HepG2 (cell line): ENCODE data around the gene MBTD1. TPM values are rescaled to one million over a fixed set of nuclear protein-coding genes. Genes with fewer than 3 reads are reported as not detected.

Experiments used
- ATAC-seq: fragments of 200-7000 bp; cut with Tn5 transposase; 3 replicates; pipeline ENCODE4 v1.9.1; 2020; ENCODE audit warnings: mild to moderate bottlenecking, moderate library complexity
- BruUV-seq: library from RNA; stranded (reverse); fragments of 400-500 nt; replicated peaks from 2 replicates; lab custom pipeline; 2021; lab: Mats Ljungman, UMichigan
- CTCF ChIA-PET: fragments of 300-600 bp; formaldehyde crosslinking; extraction: SDS; loops from one replicate; lab custom pipeline; 2021; ENCODE audit warnings: low total read pairs, inconsistent platforms, low intra/inter-chr PET ratio; lab: Yijun Ruan, JAX
- POLR2A ChIA-PET: fragments of 350-600 bp; sonication (Branson Sonifier 250); formaldehyde crosslinking; loops from one replicate; lab custom pipeline; 2020; ENCODE audit warnings: antibody characterized with exemption, inconsistent platforms; lab: Yijun Ruan, JAX
- DNase-seq: peaks from one replicate; pipeline ENCODE4 v3.0.0-alpha.2; 2015; ENCODE audit warnings: low spot score
- FAIRE-seq: peaks from 3 replicates; lab custom pipeline; 2011; peaks lifted over from hg19 to GRCh38; lab: Jason Lieb, UNC
- H2AFZ ChIP-seq: one replicate; pipeline ENCODE4 v1.6.1; 2011; ENCODE audit warnings: low read length, inconsistent platforms
- H3K27ac ChIP-seq: fragments of 300-600 bp; 3 replicates; pipeline ENCODE4 v1.8.0; 2011; ENCODE audit warnings: mixed run types, mild to moderate bottlenecking, mixed read lengths, low read length, inconsistent platforms; ENCODE audit not compliant: insufficient read depth; ENCODE audit errors: extremely low read length
- H3K27me3 ChIP-seq, 2 experiments: fragments of 200-600 bp in 1 of 2; 2 replicates in 1 of 2; 3 replicates in 1 of 2; pipeline versions ENCODE4 v1.6.0 to v1.8.0; 2011; ENCODE audit warnings: low read length in 2 of 2, mild to moderate bottlenecking in 2 of 2, moderate library complexity in 2 of 2, inconsistent platforms in 1 of 2; ENCODE audit not compliant: insufficient read depth in 2 of 2, control insufficient read depth in 1 of 2
- H3K36me3 ChIP-seq, 2 experiments: fragments of 200-600 bp in 1 of 2; replicated peaks in 1 of 2; 2 replicates in 1 of 2; 3 replicates in 1 of 2; pipeline versions ENCODE4 v1.5.1 to v1.8.0; 2011; ENCODE audit warnings: low read length in 2 of 2, inconsistent platforms in 1 of 2; ENCODE audit not compliant: insufficient read depth in 2 of 2, control insufficient read depth in 1 of 2
- H3K4me1 ChIP-seq: 2 replicates; pipeline ENCODE4 v1.5.1; 2012; ENCODE audit warnings: low read length, inconsistent platforms; ENCODE audit not compliant: insufficient read depth
- H3K4me2 ChIP-seq: 2 replicates; pipeline ENCODE4 v1.6.0; 2011; ENCODE audit warnings: low read depth, low read length, inconsistent platforms
- H3K4me3 ChIP-seq, 3 experiments: fragments of 200-600 bp in 1 of 3; sonication (generic), shearing (Covaris generic) in 1 of 3; replicated peaks in 1 of 3; 2 replicates each; pipeline ENCODE4 v1.5.1; 2011 to 2016; ENCODE audit warnings: low read length in 3 of 3, inconsistent platforms in 2 of 3, low read depth in 2 of 3, mild to moderate bottlenecking in 2 of 3, control low read depth in 1 of 3, mixed read lengths in 1 of 3; ENCODE audit not compliant: insufficient read depth in 1 of 3
- H3K79me2 ChIP-seq: one replicate; pipeline ENCODE4 v1.6.1; 2011; ENCODE audit warnings: low read length, inconsistent platforms; ENCODE audit not compliant: insufficient read depth
- H3K9ac ChIP-seq: 2 replicates; pipeline ENCODE4 v1.6.0; 2011; ENCODE audit warnings: mild to moderate bottlenecking, low read depth, low read length, inconsistent platforms; ENCODE audit not compliant: insufficient read depth
- H3K9me3 ChIP-seq: 2 replicates; pipeline ENCODE4 v1.5.1; 2012; ENCODE audit warnings: mild to moderate bottlenecking, low read length
- H4K20me1 ChIP-seq: 2 replicates; pipeline ENCODE4 v1.6.0; 2011; ENCODE audit warnings: inconsistent platforms, mild to moderate bottlenecking, low read length, moderate library complexity; ENCODE audit not compliant: insufficient read depth
- BHLHE40 ChIP-seq: IDR thresholded peaks from 2 replicates; pipeline ENCODE4 v1.6.1; 2011; ENCODE audit warnings: low read length, improper control_type of control experiment
- FOSL1 ChIP-seq: sonication (generic); formaldehyde crosslinking; IDR thresholded peaks from 2 replicates; pipeline ENCODE4 v1.9.0; 2021; ENCODE audit warnings: missing genetic modification reagents, borderline replicate concordance
- MAFF ChIP-seq: IDR thresholded peaks from 2 replicates; pipeline ENCODE4 v1.6.1; 2011; ENCODE audit warnings: low read depth, low read length, improper control_type of control experiment
- MAFK ChIP-seq, 2 experiments: IDR thresholded peaks in 1 of 2; conservative IDR thresholded peaks in 1 of 2; 2 replicates each; pipeline ENCODE4 v1.6.1; 2011; ENCODE audit warnings: improper control_type of control experiment in 2 of 2, low read length in 2 of 2
- MNT ChIP-seq: fragments of 450-650 bp; IDR thresholded peaks from 2 replicates; pipeline ENCODE4 v1.6.1; 2016
- SNAPC2 ChIP-seq: sonication (generic); formaldehyde crosslinking; IDR thresholded peaks from 2 replicates; pipeline ENCODE4 v1.8.1; 2022; ENCODE audit warnings: mild to moderate bottlenecking, missing genetic modification reagents
- TAF15 ChIP-seq: fragments of 200-400 bp; formaldehyde crosslinking; IDR thresholded peaks from one replicate; pipeline ENCODE4 v1.6.1; 2018; ENCODE audit warnings: mild to moderate bottlenecking, low read depth, low read length; ENCODE audit not compliant: poor library complexity, severe bottlenecking
- ZNF567 ChIP-seq: sonication (generic); formaldehyde crosslinking; IDR thresholded peaks from 2 replicates; pipeline ENCODE4 v1.8.1; 2023; ENCODE audit warnings: mild to moderate bottlenecking, missing genetic modification reagents, borderline replicate concordance
- ZSCAN25 ChIP-seq: sonication (generic); formaldehyde crosslinking; IDR thresholded peaks from 2 replicates; pipeline ENCODE4 v1.8.0; 2022; ENCODE audit warnings: mild to moderate bottlenecking, missing genetic modification reagents
- WGBS: methylation state at CpG from one replicate; pipeline ENCODE4 v1.1.6; 2017; ENCODE audit warnings: low lambda C conversion rate; 5-methylcytosine and 5-hydroxymethylcytosine counted together
- in situ Hi-C: cut with HindIII; loops from 2 replicates; pipeline ENCODE4 v1.10.0; 2017; ENCODE audit warnings: low pct_unique_long_range_greater_than_20kb; ENCODE audit not compliant: extremely low pct_ligation_motif_present
- intact Hi-C: fragments of 100-400 bp; cut with micrococcal nuclease; formaldehyde crosslinking; loops from one replicate; pipeline ENCODE4 v1.10.0; 2022; ENCODE audit not compliant: unreplicated experiment
- polyA plus RNA-seq, 8 experiments: library from polyadenylated mRNA; depleted of rRNA in 3 of 8; stranded (reverse) in 7 of 8; unstranded in 1 of 8; fragments of >200 nt; fragmentation: Illumina TruSeq in 4 of 8; extraction: Trizol in 4 of 8; gene quantifications; 2 replicates each; pipeline versions ENCODE4 v1.2.1 to v1.2.3, GENCODE V29; 2011 to 2016; ENCODE audit warnings: low read depth in 4 of 8, missing spikeins in 1 of 8, mixed read lengths in 1 of 8; ENCODE audit not compliant: insufficient read depth in 1 of 8
- total RNA-seq, 5 experiments: library from RNA; depleted of rRNA; stranded (reverse); fragments of >200 nt; fragmentation: Illumina TruSeq; extraction: Trizol; gene quantifications; 2 replicates each; pipeline ENCODE4 v1.2.3, GENCODE V29; 2016; ENCODE audit warnings: low read depth in 1 of 5
- TF ChIP-seq, protein P1 (sequence below): sonication (generic); formaldehyde crosslinking; IDR thresholded peaks from 2 replicates; pipeline ENCODE4 v1.5.0; 2020; ENCODE audit warnings: missing genetic modification reagents, mild to moderate bottlenecking, borderline replicate concordance
- TF ChIP-seq, protein P2 (sequence below): sonication (generic); formaldehyde crosslinking; IDR thresholded peaks from 2 replicates; pipeline ENCODE4 v1.5.0; 2020; ENCODE audit warnings: missing genetic modification reagents

Gene MBTD1
- total and polyA plus RNA-seq, 2 of the 13 experiments (the other 11 are each of a cell fraction or from before 2014, with no cell fraction given): 20.9 TPM

DNA sequence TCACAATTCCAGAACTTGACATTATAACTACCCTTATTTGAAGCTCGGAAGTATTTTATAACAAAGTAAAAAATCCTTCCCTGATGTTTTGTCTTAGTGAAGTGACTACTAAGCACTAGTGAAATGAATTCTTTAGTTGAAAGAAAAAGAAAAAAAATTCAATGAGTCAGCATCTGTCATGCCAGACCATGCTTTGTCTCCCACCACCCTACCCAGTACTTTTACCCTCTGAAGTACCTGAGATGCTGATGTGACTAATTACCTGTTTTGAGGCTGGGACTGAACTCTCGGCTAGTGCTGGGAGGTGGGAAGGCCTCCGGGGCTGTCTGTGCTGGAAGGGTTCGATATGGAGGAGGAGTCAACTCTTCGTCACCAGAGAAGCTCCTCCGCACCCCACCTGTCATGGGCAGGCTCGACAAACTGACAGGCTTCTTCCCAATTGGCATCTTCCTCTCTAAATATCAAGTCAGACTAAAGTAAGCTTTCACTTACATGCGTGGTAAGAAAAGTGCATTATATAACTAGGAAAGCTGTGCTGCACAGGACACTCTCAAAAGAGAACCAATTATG, 74.0 kb downstream of the MBTD1 start:
- in situ Hi-C loops: no loop called here
- no peak overlapping the region for H3K9ac ChIP-seq
- no peak overlapping the region for H3K4me2 ChIP-seq
- no peak overlapping the region for H2AFZ ChIP-seq
- no peak for DNase-seq
- H3K4me1 ChIP-seq: peaks cover 10% of the 10 kb centered on the region
- ChIA-PET POLR2A (no interaction called here), CTCF (no interaction called here)
- FAIRE-seq: no peak
- no peaks in the 10 kb centered on the region for H4K20me1 ChIP-seq
- H3K79me2 ChIP-seq: no peaks in the 10 kb centered on the region
- TF ChIP-seq SNAPC2: no peak
- TF ChIP-seq MAFF: peak; percentile 87
- no peak for TF ChIP-seq FOSL1 (CRISPR knock-in tag)
- no peak for TF ChIP-seq BHLHE40
- peak; percentile 84 to 90 for TF ChIP-seq MAFK (conservative IDR thresholded peaks at IDR 0.05 in 1 of 2, IDR thresholded peaks at IDR 0.05 in 1 of 2; ENCODE audit: low read length in 2 of 2)
- TF ChIP-seq MNT: no peak
- TF ChIP-seq TAF15: no peak
- no peaks in the 10 kb centered on the region for H3K27me3 ChIP-seq
- peaks cover 15 to 66% of the 10 kb centered on the region in 2 experiments for H3K36me3 ChIP-seq
- no peak overlapping the region for H3K4me3 ChIP-seq
- WGBS: 93% methylated on average over 8 of the region's 8 CpGs
- intact Hi-C loops: no loop called here
- no peak overlapping the region for H3K27ac ChIP-seq
- no peak for ATAC-seq
- BruUV-seq: no TSS peak
- no peaks in the 10 kb centered on the region for H3K9me3 ChIP-seq

DNA sequence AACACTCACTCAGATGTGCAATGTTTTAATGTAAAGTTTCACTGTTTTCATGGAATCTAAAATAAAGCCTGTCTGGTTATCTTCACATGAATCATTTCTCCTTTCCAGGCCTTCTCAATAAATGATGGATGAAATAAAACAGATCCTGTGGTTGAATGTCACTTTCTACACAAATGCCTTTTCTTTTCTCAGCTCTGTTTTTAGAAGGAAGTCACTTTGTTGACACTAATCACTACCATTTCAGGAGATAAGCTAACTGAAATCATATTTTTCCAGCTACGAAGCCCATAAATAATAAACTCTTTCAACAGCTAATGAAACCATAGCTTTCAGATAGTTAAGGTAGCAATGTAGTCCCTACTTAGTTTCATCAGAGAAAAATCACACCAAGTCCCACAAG, 75.7 kb downstream of the MBTD1 start:
- Histone ChIP-seq H3K4me1 (peaks cover 10% of the 10 kb centered on the region), H3K79me2 (no peaks in the 10 kb centered on the region), H3K9ac (no peak overlapping the region), H3K36me3 (peaks cover 15 to 57% of the 10 kb centered on the region in 2 experiments), H3K4me3 (no peak overlapping the region), H3K27ac (no peak overlapping the region), H3K27me3 (no peaks in the 10 kb centered on the region), H4K20me1 (no peaks in the 10 kb centered on the region), H2AFZ (no peak overlapping the region), H3K4me2 (no peak overlapping the region), H3K9me3 (no peaks in the 10 kb centered on the region)
- no peak for DNase-seq
- POLR2A ChIA-PET: no interaction called here
- in situ Hi-C loops: no loop called here
- no peak for ATAC-seq
- CTCF ChIA-PET: no interaction called here
- BruUV-seq: no TSS peak
- WGBS: 100% methylated on average over 1 of the region's 1 CpG
- no peak for FAIRE-seq
- intact Hi-C loops: no loop called here
- TF ChIP-seq ZSCAN25 (no peak), ZNF567 (no peak)
- TF ChIP-seq, protein P1, sequence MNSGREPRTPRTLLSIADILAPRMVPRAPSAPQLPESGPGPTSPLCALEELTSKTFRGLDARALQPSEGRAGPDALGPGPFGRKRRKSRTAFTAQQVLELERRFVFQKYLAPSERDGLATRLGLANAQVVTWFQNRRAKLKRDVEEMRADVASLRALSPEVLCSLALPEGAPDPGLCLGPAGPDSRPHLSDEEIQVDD (CRISPR knock-in tag): no peak
- TF ChIP-seq, protein P2, sequence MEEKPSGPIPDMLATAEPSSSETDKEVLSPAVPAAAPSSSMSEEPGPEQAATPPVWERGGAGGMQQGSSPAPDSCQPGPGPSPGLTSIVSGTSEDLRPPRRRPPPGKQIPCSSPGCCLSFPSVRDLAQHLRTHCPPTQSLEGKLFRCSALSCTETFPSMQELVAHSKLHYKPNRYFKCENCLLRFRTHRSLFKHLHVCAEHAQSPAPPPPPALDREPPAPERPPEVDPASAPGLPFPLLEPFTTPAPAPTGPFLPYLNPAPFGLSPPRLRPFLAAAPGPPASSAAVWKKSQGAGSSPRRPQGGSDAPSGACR (CRISPR knock-in tag): no peak
